ENCODE results near the gene TAS2R10. TPM values are rescaled to one million over a fixed set of nuclear protein-coding genes. Genes with fewer than 3 reads are reported as not detected.

The TAS2R10 gene
- polyA plus RNA-seq, 1 donor (not counting 4 experiments of a cell fraction or from before 2014, with no cell fraction given): 0.22 TPM

DNA sequence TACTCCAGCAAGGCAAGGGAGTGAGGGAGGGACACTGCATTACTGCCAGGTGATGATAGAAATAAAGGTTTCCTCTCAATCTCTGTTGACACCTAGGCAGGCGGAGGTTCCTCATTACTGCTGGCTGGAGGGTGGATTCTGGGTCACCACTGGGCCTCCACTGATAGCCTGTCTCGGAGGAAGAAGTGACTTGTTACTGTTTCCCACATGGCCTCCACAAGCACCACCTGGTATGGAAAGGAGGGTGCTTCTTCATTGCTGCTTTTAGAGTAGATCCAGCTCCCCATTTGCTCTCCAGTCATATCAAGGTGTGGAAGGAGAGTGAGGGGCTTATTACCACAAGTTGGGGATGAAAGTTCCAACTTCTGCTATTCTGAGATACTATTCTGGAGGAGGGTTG is 16.7 kb upstream of the TAS2R10 start:
- no peaks in the 10 kb centered on the region for H4K20me1 ChIP-seq (ENCODE audit: control insufficient read depth, extremely low read depth, insufficient read depth, low read length)
- H3K9me3 ChIP-seq (ENCODE audit: control insufficient read depth, low read depth, low read length): no peaks in the 10 kb centered on the region
- H3K4me3 ChIP-seq (ENCODE audit: control insufficient read depth in 2 of 3, extremely low read depth in 1 of 3, insufficient read depth in 2 of 3, low read depth in 1 of 3, low read length in 3 of 3): no peak overlapping the region
- H3K79me2 ChIP-seq (ENCODE audit: control insufficient read depth, insufficient read depth, low read length): no peaks in the 10 kb centered on the region
- H3K36me3 ChIP-seq (ENCODE audit: control insufficient read depth in 2 of 2, extremely low read depth in 1 of 2, insufficient read depth in 2 of 2, low read length in 2 of 2): no peaks in the 10 kb centered on the region
- H3K4me2 ChIP-seq (ENCODE audit: control insufficient read depth, extremely low read depth, insufficient read depth, low read depth, low read length): no peak overlapping the region
- no peaks in the 10 kb centered on the region for H3K9me1 ChIP-seq (ENCODE audit: control insufficient read depth, extremely low read depth, insufficient read depth, low read length)
- dilution Hi-C loops (cut with MboI; ENCODE audit: extremely low pct_ligation_motif_present, low sequenced_read_pairs): no loop called here
- DNase-seq (ENCODE audit: low read depth, low spot score): no peak
- TF ChIP-seq, protein P1, sequence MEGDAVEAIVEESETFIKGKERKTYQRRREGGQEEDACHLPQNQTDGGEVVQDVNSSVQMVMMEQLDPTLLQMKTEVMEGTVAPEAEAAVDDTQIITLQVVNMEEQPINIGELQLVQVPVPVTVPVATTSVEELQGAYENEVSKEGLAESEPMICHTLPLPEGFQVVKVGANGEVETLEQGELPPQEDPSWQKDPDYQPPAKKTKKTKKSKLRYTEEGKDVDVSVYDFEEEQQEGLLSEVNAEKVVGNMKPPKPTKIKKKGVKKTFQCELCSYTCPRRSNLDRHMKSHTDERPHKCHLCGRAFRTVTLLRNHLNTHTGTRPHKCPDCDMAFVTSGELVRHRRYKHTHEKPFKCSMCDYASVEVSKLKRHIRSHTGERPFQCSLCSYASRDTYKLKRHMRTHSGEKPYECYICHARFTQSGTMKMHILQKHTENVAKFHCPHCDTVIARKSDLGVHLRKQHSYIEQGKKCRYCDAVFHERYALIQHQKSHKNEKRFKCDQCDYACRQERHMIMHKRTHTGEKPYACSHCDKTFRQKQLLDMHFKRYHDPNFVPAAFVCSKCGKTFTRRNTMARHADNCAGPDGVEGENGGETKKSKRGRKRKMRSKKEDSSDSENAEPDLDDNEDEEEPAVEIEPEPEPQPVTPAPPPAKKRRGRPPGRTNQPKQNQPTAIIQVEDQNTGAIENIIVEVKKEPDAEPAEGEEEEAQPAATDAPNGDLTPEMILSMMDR (optimal IDR thresholded peaks at IDR 0.05 in 1 of 3, IDR thresholded peaks at IDR 0.05 in 1 of 3, conservative IDR thresholded peaks at IDR 0.05 in 1 of 3; ENCODE audit: extremely low read depth in 1 of 3, insufficient read depth in 2 of 3, low read length in 3 of 3): no peak
- no peak for TF ChIP-seq EZH2 (IDR thresholded peaks at IDR 0.05; ENCODE audit: low read length)
- no peak overlapping the region for H2AFZ ChIP-seq (ENCODE audit: control insufficient read depth, low read length)
- H3K4me1 ChIP-seq (ENCODE audit: control insufficient read depth, extremely low read depth, insufficient read depth, low read length): no peaks in the 10 kb centered on the region
- no peak overlapping the region for H3K27ac ChIP-seq (ENCODE audit: control insufficient read depth, insufficient read depth, low read length)
- H3K27me3 ChIP-seq (ENCODE audit: control insufficient read depth, extremely low read depth, insufficient read depth, low read length): no peaks in the 10 kb centered on the region
- FAIRE-seq: no peak
- no peak overlapping the region for H3K9ac ChIP-seq (ENCODE audit: control insufficient read depth, extremely low read depth, insufficient read depth, low read length)

DNA sequence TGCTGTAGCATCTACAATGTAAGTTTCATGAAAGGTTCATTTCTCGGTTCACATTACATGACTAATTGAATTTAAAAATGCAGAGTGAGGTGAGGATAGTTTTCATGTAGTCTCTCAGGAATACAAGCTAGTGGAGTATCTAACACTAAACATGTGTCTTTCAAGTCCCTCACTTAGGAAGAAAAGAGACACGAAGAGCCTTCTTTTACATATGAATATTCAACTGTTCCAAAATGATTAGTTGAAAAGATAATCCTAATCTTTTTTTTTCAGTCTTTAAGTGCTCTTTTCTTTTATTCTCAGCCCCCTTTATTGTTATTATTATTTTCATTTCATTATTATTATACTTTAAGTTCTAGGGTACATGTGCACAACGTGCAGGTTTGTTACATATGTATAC is 12.3 kb upstream of the TAS2R10 start:
- no peak overlapping the region for H3K4me2 ChIP-seq (ENCODE audit: control insufficient read depth, extremely low read depth, insufficient read depth, low read depth, low read length)
- no peaks in the 10 kb centered on the region for H4K20me1 ChIP-seq (ENCODE audit: control insufficient read depth, extremely low read depth, insufficient read depth, low read length)
- H3K9me3 ChIP-seq (ENCODE audit: control insufficient read depth, low read depth, low read length): no peaks in the 10 kb centered on the region
- no peaks in the 10 kb centered on the region for H3K9me1 ChIP-seq (ENCODE audit: control insufficient read depth, extremely low read depth, insufficient read depth, low read length)
- H3K79me2 ChIP-seq (ENCODE audit: control insufficient read depth, insufficient read depth, low read length): no peaks in the 10 kb centered on the region
- no peak overlapping the region for H3K9ac ChIP-seq (ENCODE audit: control insufficient read depth, extremely low read depth, insufficient read depth, low read length)
- DNase-seq (ENCODE audit: low read depth, low spot score) (no peak), FAIRE-seq (no peak)
- H3K27ac ChIP-seq (ENCODE audit: control insufficient read depth, insufficient read depth, low read length): no peak overlapping the region
- TF ChIP-seq EZH2 (IDR thresholded peaks at IDR 0.05; ENCODE audit: low read length): no peak
- TF ChIP-seq, protein P1 (optimal IDR thresholded peaks at IDR 0.05 in 1 of 3, IDR thresholded peaks at IDR 0.05 in 1 of 3, conservative IDR thresholded peaks at IDR 0.05 in 1 of 3; ENCODE audit: extremely low read depth in 1 of 3, insufficient read depth in 2 of 3, low read length in 3 of 3): no peak
- no peak overlapping the region for H2AFZ ChIP-seq (ENCODE audit: control insufficient read depth, low read length)
- H3K4me1 ChIP-seq (ENCODE audit: control insufficient read depth, extremely low read depth, insufficient read depth, low read length): no peaks in the 10 kb centered on the region
- H3K36me3 ChIP-seq (ENCODE audit: control insufficient read depth in 2 of 2, extremely low read depth in 1 of 2, insufficient read depth in 2 of 2, low read length in 2 of 2): no peaks in the 10 kb centered on the region
- dilution Hi-C loops (cut with MboI; ENCODE audit: extremely low pct_ligation_motif_present, low sequenced_read_pairs): no loop called here
- H3K4me3 ChIP-seq (ENCODE audit: control insufficient read depth in 2 of 3, extremely low read depth in 1 of 3, insufficient read depth in 2 of 3, low read depth in 1 of 3, low read length in 3 of 3): no peak overlapping the region
- no peaks in the 10 kb centered on the region for H3K27me3 ChIP-seq (ENCODE audit: control insufficient read depth, extremely low read depth, insufficient read depth, low read length)

Data from keratinocyte (primary cell).